IMR-90 (cell line): ENCODE measurements around the gene MMP23B. TPM values are rescaled to one million over a fixed set of nuclear protein-coding genes. Genes with fewer than 3 reads are reported as not detected.

Experiments
- ATAC-seq: fragments of 200-7000 bp; cut with Tn5 transposase; 2 replicates; pipeline ENCODE4 v1.9.1; 2020; ENCODE audit warnings: low read depth, mild to moderate bottlenecking, moderate library complexity
- BruUV-seq: library from RNA; stranded (reverse); fragments of 400-500 nt; replicated peaks from 2 replicates; lab custom pipeline; 2021; lab: Mats Ljungman, UMichigan
- CTCF ChIA-PET: fragments of 300-600 bp; formaldehyde crosslinking; extraction: SDS; loops from one replicate; lab custom pipeline; 2021; ENCODE audit warnings: antibody characterized with exemption; lab: Yijun Ruan, JAX
- POLR2A ChIA-PET: fragments of 300-600 bp; sonication (Branson Sonifier 250); formaldehyde crosslinking; loops from one replicate; lab custom pipeline; 2022; ENCODE audit warnings: antibody characterized with exemption; ENCODE audit not compliant: unreplicated experiment; lab: Charles Lee
- DNase-seq: peaks from one replicate; pipeline ENCODE4 v3.0.0; 2013
- H2AFZ ChIP-seq: replicated peaks from 2 replicates; pipeline ENCODE3; 2013; ENCODE audit warnings: low read length, mild to moderate bottlenecking; ENCODE audit not compliant: poor library complexity
- H2AK5ac ChIP-seq: 2 replicates; pipeline ENCODE4 v1.6.1; 2013; ENCODE audit warnings: low read depth, low read length, inconsistent platforms
- H2AK9ac ChIP-seq: replicated peaks from 2 replicates; pipeline ENCODE3; 2013; ENCODE audit warnings: mild to moderate bottlenecking, low read depth, low read length, moderate library complexity; ENCODE audit not compliant: poor library complexity
- H2BK120ac ChIP-seq: 2 replicates; pipeline ENCODE4 v1.6.1; 2013; ENCODE audit warnings: low read depth, low read length, inconsistent platforms
- H2BK15ac ChIP-seq: 3 replicates; pipeline ENCODE4 v1.6.1; 2013; ENCODE audit warnings: low read depth, low read length, inconsistent platforms
- H2BK20ac ChIP-seq: 2 replicates; pipeline ENCODE4 v1.6.1; 2013; ENCODE audit warnings: low read depth, mild to moderate bottlenecking, inconsistent platforms, low read length, moderate library complexity
- H2BK5ac ChIP-seq: 2 replicates; pipeline ENCODE4 v1.6.1; 2013; ENCODE audit warnings: mild to moderate bottlenecking, low read depth, low read length, inconsistent platforms; ENCODE audit not compliant: poor library complexity, severe bottlenecking
- H3K14ac ChIP-seq: replicated peaks from 2 replicates; pipeline ENCODE4 v1.6.1; 2013; ENCODE audit warnings: low read depth, low read length, inconsistent platforms
- H3K18ac ChIP-seq: 2 replicates; pipeline ENCODE4 v1.6.1; 2013; ENCODE audit warnings: low read depth, low read length, control low read depth
- H3K23ac ChIP-seq: 2 replicates; pipeline ENCODE4 v1.6.1; 2013; ENCODE audit warnings: low read depth, low read length, inconsistent platforms
- H3K27ac ChIP-seq: 2 replicates; pipeline ENCODE4 v1.5.1; 2013; ENCODE audit warnings: mild to moderate bottlenecking, control low read depth, low read length; ENCODE audit not compliant: insufficient read depth
- H3K27me3 ChIP-seq: 2 replicates; pipeline ENCODE4 v1.6.1; 2013; ENCODE audit warnings: low read length; ENCODE audit not compliant: control insufficient read depth, insufficient read depth
- H3K36me3 ChIP-seq: 2 replicates; pipeline ENCODE4 v1.6.1; 2013; ENCODE audit warnings: low read length, mixed read lengths; ENCODE audit not compliant: control insufficient read depth, insufficient read depth
- H3K4ac ChIP-seq: 2 replicates; pipeline ENCODE4 v1.6.1; 2013; ENCODE audit warnings: low read depth, low read length, inconsistent platforms
- H3K4me1 ChIP-seq: 2 replicates; pipeline ENCODE4 v1.6.1; 2013; ENCODE audit warnings: low read length, mixed read lengths; ENCODE audit not compliant: control insufficient read depth, insufficient read depth
- H3K4me2 ChIP-seq: 2 replicates; pipeline ENCODE4 v1.6.1; 2013; ENCODE audit warnings: low read depth, mild to moderate bottlenecking, control low read depth, low read length, moderate library complexity
- H3K4me3 ChIP-seq: 2 replicates; pipeline ENCODE4 v1.5.1; 2013; ENCODE audit warnings: low read depth, mild to moderate bottlenecking, control low read depth, low read length, moderate library complexity; ENCODE audit not compliant: insufficient read depth
- H3K56ac ChIP-seq: 2 replicates; pipeline ENCODE4 v1.6.1; 2013; ENCODE audit warnings: low read length, inconsistent platforms; ENCODE audit not compliant: insufficient read depth; ENCODE audit errors: extremely low read depth
- H3K79me1 ChIP-seq, 2 experiments: 2 replicates each; pipeline ENCODE4 v1.6.1; 2013; ENCODE audit warnings: low read length in 2 of 2, inconsistent platforms in 1 of 2, low read depth in 1 of 2
- H3K9ac ChIP-seq: 2 replicates; pipeline ENCODE4 v1.6.1; 2013; ENCODE audit warnings: low read depth, low read length, control low read depth
- H3K9me1 ChIP-seq: 2 replicates; pipeline ENCODE4 v1.6.1; 2013; ENCODE audit warnings: low read length, inconsistent platforms; ENCODE audit not compliant: insufficient read depth
- H3K9me3 ChIP-seq: 2 replicates; pipeline ENCODE4 v1.6.1; 2013; ENCODE audit warnings: low read length; ENCODE audit not compliant: control insufficient read depth, insufficient read depth
- H4K20me1 ChIP-seq: 2 replicates; pipeline ENCODE4 v1.6.1; 2013; ENCODE audit warnings: low read length, inconsistent platforms; ENCODE audit not compliant: insufficient read depth
- H4K5ac ChIP-seq: 2 replicates; pipeline ENCODE4 v1.6.1; 2013; ENCODE audit warnings: mild to moderate bottlenecking, low read depth, low read length, control low read depth
- H4K8ac ChIP-seq, 2 experiments: 2 replicates each; pipeline ENCODE4 v1.6.1; 2013; ENCODE audit warnings: low read depth in 2 of 2, low read length in 2 of 2, control low read depth in 1 of 2, inconsistent platforms in 1 of 2
- H4K91ac ChIP-seq: 2 replicates; pipeline ENCODE4 v1.6.1; 2013; ENCODE audit warnings: low read depth, low read length, inconsistent platforms; ENCODE audit not compliant: insufficient read depth
- BHLHE40 ChIP-seq: fragments of 150-350 bp; IDR thresholded peaks from 2 replicates; pipeline ENCODE4 v1.6.1; 2016; ENCODE audit warnings: mild to moderate bottlenecking, low read depth, low read length
- MAFK ChIP-seq: IDR thresholded peaks from 2 replicates; pipeline ENCODE4 v1.6.1; 2012; ENCODE audit warnings: low read depth, low read length, improper control_type of control experiment
- MAZ ChIP-seq: IDR thresholded peaks from 2 replicates; pipeline ENCODE4 v1.6.1; 2012; ENCODE audit warnings: low read depth, mild to moderate bottlenecking, low read length, improper control_type of control experiment, moderate library complexity, borderline replicate concordance
- MXI1 ChIP-seq: IDR thresholded peaks from 2 replicates; pipeline ENCODE4 v1.6.1; 2012; ENCODE audit warnings: low read depth, mild to moderate bottlenecking, low read length, moderate library complexity, borderline replicate concordance
- NFE2L2 ChIP-seq: fragments of 150-350 bp; IDR thresholded peaks from 2 replicates; pipeline ENCODE4 v1.6.1; 2016; ENCODE audit warnings: low read depth, mild to moderate bottlenecking, low read length
- POLR2A ChIP-seq: IDR thresholded peaks from 2 replicates; pipeline ENCODE4 v1.6.1; 2012; ENCODE audit warnings: mild to moderate bottlenecking, low read depth, low read length
- RAD21 ChIP-seq: IDR thresholded peaks from 2 replicates; pipeline ENCODE4 v1.6.1; 2012; ENCODE audit warnings: low read length, improper control_type of control experiment
- WGBS, 2 experiments: methylation state at CpG; one replicate each; pipeline versions ENCODE4 v1.1.5 to v1.1.7; 2013; ENCODE audit warnings: missing lambda C conversion rate in 2 of 2; ENCODE audit not compliant: insufficient read length in 1 of 2; ENCODE audit errors: extremely low coverage in 2 of 2; 5-methylcytosine and 5-hydroxymethylcytosine counted together
- dilution Hi-C: fragments of 300-500 bp; cut with HindIII; formaldehyde crosslinking; loops from one replicate; pipeline ENCODE4 v1.14.3; 2018; ENCODE audit warnings: low sequenced_read_pairs; ENCODE audit not compliant: unreplicated experiment
- in situ Hi-C: fragments of 300-500 bp; cut with MboI; formaldehyde crosslinking; loops from 3 replicates; pipeline ENCODE4 v1.14.3; 2019; ENCODE audit warnings: low sequenced_read_pairs, inconsistent platforms, mixed read lengths
- intact Hi-C: fragments of 100-400 bp; cut with micrococcal nuclease; formaldehyde crosslinking; loops from 2 replicates; pipeline ENCODE4 v1.10.0; 2022
- polyA plus RNA-seq, 3 experiments: library from polyadenylated mRNA; depleted of rRNA; stranded (reverse); fragments of >200 nt; gene quantifications; 2 replicates each; pipeline ENCODE4 v1.2.3, GENCODE V29; 2012; ENCODE audit warnings: low replicate concordance in 1 of 3
- total RNA-seq: library from RNA; depleted of rRNA; stranded (reverse); fragments of >200 nt; gene quantifications from 2 replicates; pipeline ENCODE4 v1.2.3, GENCODE V29; 2012
- TF ChIP-seq, protein P1 (sequence below): conservative IDR thresholded peaks from 2 replicates; pipeline ENCODE4 v1.5.1; 2012; ENCODE audit warnings: mild to moderate bottlenecking, low read depth, low read length, improper control_type of control experiment
- TF ChIP-seq, protein P2 (sequence below): fragments of 150-350 bp; IDR thresholded peaks from 2 replicates; pipeline ENCODE4 v1.6.1; 2017; ENCODE audit warnings: mild to moderate bottlenecking, antibody characterized with exemption, low read length, low read depth
- TF ChIP-seq, protein P3 (sequence below): fragments of 150-350 bp; IDR thresholded peaks from 2 replicates; pipeline ENCODE4 v1.6.1; 2016; ENCODE audit warnings: low read depth, mild to moderate bottlenecking, low read length, moderate library complexity, borderline replicate concordance

Gene MMP23B
- total and polyA plus RNA-seq, 2 of the 4 experiments (the other 2 are of a cell fraction) = 1.1 to 5.4 TPM

DNA sequence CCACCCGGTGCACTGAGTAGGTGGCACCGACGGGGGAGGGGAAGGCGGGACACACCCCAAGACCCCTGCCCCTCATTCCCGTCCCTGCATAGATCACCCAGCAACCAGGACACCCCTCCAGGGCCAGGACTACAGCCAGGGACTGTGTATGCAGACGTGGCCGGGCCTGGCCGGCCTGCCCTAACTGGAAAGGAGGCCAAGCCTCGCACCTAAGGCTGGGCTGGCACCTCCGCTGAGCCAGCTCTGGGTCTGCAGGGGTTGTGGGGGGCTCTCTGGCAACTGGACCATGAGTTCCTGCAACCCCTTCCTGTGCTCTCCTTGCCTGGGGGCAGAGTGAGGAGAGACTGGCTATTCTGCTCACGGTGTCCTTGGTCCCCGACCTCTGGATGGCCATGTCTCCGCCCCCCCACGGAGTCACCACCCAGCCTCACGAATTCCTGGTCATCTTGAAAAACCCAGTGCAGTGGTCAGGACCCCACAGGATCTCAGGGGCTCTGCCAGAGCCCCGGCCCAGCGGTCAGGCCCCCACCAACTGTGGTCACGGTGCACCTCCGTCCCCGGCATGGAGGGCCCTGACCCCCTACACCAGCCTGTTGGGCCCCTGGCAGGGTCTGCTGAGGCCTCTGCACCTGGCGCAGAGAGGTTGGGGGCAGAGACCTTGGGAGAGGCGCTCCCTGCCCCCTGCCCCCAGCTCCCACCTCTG lies 31.0 kb upstream of the MMP23B start:
- Histone ChIP-seq H4K5ac (no peak overlapping the region), H3K23ac (no peak overlapping the region), H2AK5ac (no peak overlapping the region), H3K9me3 (no peaks in the 10 kb centered on the region), H4K20me1 (no peaks in the 10 kb centered on the region), H2BK15ac (no peak overlapping the region), H2AFZ (peak overlapping the region; percentile 91), H4K91ac (no peak overlapping the region), H3K4me2 (peak overlapping the region; percentile 83; the same call in 1 of the 2 replicates), H3K4me3 (no peak overlapping the region), H2BK120ac (no peak overlapping the region), H4K8ac (no peak overlapping the region), H3K9ac (no peak overlapping the region), H3K18ac (no peak overlapping the region), H3K36me3 (no peaks in the 10 kb centered on the region), H3K4ac (no peak overlapping the region), H3K27me3 (peaks cover 19% of the 10 kb centered on the region), H3K4me1 (peaks cover 10% of the 10 kb centered on the region; the same call in 1 of the 2 replicates), H3K27ac (no peak overlapping the region), H2BK5ac (no peak overlapping the region), H2AK9ac (peak overlapping the region; percentile 85), H2BK20ac (no peak overlapping the region), H3K14ac (no peak overlapping the region), H3K79me1 (no peaks in the 10 kb centered on the region), H3K56ac (no peak overlapping the region), H3K9me1 (no peaks in the 10 kb centered on the region)
- DNase-seq = no peak
- in situ Hi-C loops = no loop called here
- no TSS peak for BruUV-seq
- CTCF ChIA-PET = no interaction called here
- POLR2A ChIA-PET = no interaction called here
- intact Hi-C loops = no loop called here
- dilution Hi-C loops = no loop called here
- TF ChIP-seq RAD21 (no peak), POLR2A (no peak), NFE2L2 (no peak), MAFK (no peak), BHLHE40 (no peak), MAZ (no peak), MXI1 (no peak)
- TF ChIP-seq, protein P1, sequence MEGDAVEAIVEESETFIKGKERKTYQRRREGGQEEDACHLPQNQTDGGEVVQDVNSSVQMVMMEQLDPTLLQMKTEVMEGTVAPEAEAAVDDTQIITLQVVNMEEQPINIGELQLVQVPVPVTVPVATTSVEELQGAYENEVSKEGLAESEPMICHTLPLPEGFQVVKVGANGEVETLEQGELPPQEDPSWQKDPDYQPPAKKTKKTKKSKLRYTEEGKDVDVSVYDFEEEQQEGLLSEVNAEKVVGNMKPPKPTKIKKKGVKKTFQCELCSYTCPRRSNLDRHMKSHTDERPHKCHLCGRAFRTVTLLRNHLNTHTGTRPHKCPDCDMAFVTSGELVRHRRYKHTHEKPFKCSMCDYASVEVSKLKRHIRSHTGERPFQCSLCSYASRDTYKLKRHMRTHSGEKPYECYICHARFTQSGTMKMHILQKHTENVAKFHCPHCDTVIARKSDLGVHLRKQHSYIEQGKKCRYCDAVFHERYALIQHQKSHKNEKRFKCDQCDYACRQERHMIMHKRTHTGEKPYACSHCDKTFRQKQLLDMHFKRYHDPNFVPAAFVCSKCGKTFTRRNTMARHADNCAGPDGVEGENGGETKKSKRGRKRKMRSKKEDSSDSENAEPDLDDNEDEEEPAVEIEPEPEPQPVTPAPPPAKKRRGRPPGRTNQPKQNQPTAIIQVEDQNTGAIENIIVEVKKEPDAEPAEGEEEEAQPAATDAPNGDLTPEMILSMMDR = no peak
- TF ChIP-seq, protein P2, sequence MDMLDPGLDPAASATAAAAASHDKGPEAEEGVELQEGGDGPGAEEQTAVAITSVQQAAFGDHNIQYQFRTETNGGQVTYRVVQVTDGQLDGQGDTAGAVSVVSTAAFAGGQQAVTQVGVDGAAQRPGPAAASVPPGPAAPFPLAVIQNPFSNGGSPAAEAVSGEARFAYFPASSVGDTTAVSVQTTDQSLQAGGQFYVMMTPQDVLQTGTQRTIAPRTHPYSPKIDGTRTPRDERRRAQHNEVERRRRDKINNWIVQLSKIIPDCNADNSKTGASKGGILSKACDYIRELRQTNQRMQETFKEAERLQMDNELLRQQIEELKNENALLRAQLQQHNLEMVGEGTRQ = no peak
- TF ChIP-seq, protein P3, sequence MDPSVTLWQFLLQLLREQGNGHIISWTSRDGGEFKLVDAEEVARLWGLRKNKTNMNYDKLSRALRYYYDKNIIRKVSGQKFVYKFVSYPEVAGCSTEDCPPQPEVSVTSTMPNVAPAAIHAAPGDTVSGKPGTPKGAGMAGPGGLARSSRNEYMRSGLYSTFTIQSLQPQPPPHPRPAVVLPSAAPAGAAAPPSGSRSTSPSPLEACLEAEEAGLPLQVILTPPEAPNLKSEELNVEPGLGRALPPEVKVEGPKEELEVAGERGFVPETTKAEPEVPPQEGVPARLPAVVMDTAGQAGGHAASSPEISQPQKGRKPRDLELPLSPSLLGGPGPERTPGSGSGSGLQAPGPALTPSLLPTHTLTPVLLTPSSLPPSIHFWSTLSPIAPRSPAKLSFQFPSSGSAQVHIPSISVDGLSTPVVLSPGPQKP = no peak
- 82% methylated on average over 12 of the region's 22 CpGs; no CpG with 5 or more reads in 1 of the 2 experiments for WGBS, 2 experiments
- no peak for ATAC-seq
